ENCODE results near the gene DICER1.

DNA sequence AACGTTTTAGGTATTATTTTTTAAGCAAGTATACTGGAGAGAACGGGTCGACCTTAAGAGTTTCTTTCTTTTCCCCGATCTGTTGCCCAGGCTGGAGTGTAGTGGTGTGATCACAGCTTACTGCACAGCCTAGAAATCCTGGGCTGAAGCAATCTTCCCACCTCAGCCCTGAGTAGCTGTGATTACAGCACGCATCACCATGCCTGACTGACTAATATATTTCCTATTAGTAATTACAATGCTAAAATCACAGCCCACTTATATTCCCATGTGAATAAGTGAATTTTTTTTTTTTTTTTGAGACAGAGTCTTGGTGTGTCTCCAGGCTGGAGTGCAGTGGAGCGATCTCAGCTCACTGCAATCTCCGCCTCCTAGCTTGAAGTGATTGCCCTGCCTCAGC, 50.4 kb downstream of the DICER1 start:
- TF ChIP-seq, protein P1, sequence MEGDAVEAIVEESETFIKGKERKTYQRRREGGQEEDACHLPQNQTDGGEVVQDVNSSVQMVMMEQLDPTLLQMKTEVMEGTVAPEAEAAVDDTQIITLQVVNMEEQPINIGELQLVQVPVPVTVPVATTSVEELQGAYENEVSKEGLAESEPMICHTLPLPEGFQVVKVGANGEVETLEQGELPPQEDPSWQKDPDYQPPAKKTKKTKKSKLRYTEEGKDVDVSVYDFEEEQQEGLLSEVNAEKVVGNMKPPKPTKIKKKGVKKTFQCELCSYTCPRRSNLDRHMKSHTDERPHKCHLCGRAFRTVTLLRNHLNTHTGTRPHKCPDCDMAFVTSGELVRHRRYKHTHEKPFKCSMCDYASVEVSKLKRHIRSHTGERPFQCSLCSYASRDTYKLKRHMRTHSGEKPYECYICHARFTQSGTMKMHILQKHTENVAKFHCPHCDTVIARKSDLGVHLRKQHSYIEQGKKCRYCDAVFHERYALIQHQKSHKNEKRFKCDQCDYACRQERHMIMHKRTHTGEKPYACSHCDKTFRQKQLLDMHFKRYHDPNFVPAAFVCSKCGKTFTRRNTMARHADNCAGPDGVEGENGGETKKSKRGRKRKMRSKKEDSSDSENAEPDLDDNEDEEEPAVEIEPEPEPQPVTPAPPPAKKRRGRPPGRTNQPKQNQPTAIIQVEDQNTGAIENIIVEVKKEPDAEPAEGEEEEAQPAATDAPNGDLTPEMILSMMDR (IDR thresholded peaks at IDR 0.05; ENCODE audit: poor library complexity, severe bottlenecking), result no peak
- no peak for TF ChIP-seq POLR2AphosphoS5 (IDR thresholded peaks at IDR 0.05)
- TF ChIP-seq EZH2 (IDR thresholded peaks at IDR 0.05; ENCODE audit: borderline replicate concordance, insufficient read depth, low read length, poor library complexity, severe bottlenecking), result no peak
- no peak for TF ChIP-seq EP300 (conservative IDR thresholded peaks at IDR 0.05; ENCODE audit: poor library complexity, severe bottlenecking)
- no peak for TF ChIP-seq SMC3 (conservative IDR thresholded peaks at IDR 0.05; ENCODE audit: poor library complexity)
- no peak for TF ChIP-seq RAD21 (conservative IDR thresholded peaks at IDR 0.05)
- TF ChIP-seq, protein P2, sequence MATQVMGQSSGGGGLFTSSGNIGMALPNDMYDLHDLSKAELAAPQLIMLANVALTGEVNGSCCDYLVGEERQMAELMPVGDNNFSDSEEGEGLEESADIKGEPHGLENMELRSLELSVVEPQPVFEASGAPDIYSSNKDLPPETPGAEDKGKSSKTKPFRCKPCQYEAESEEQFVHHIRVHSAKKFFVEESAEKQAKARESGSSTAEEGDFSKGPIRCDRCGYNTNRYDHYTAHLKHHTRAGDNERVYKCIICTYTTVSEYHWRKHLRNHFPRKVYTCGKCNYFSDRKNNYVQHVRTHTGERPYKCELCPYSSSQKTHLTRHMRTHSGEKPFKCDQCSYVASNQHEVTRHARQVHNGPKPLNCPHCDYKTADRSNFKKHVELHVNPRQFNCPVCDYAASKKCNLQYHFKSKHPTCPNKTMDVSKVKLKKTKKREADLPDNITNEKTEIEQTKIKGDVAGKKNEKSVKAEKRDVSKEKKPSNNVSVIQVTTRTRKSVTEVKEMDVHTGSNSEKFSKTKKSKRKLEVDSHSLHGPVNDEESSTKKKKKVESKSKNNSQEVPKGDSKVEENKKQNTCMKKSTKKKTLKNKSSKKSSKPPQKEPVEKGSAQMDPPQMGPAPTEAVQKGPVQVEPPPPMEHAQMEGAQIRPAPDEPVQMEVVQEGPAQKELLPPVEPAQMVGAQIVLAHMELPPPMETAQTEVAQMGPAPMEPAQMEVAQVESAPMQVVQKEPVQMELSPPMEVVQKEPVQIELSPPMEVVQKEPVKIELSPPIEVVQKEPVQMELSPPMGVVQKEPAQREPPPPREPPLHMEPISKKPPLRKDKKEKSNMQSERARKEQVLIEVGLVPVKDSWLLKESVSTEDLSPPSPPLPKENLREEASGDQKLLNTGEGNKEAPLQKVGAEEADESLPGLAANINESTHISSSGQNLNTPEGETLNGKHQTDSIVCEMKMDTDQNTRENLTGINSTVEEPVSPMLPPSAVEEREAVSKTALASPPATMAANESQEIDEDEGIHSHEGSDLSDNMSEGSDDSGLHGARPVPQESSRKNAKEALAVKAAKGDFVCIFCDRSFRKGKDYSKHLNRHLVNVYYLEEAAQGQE (IDR thresholded peaks at IDR 0.05; ENCODE audit: borderline replicate concordance), result no peak
- TF ChIP-seq TAF1 (IDR thresholded peaks at IDR 0.05; ENCODE audit: low read depth), result no peak

Measured in neural cell (in vitro differentiated cells).